Mammary epithelial cell (primary cell): ENCODE data around the gene GLOD5.

Experiments
- CTCF ChIP-seq, 2 donors: IDR thresholded peaks in 1 of 2; conservative IDR thresholded peaks in 1 of 2; 2 replicates each; pipeline ENCODE4 v1.5.1; 2011 to 2012; ENCODE audit warnings: inconsistent platforms in 2 of 2, low read length in 2 of 2, mild to moderate bottlenecking in 2 of 2, control low read depth in 1 of 2, low read depth in 1 of 2; ENCODE audit not compliant: insufficient read depth in 1 of 2; ENCODE audit errors: extremely low read depth in 1 of 2
- EZH2 ChIP-seq: IDR thresholded peaks from 2 replicates; pipeline ENCODE4 v1.6.1; 2012; ENCODE audit warnings: low read length, inconsistent platforms, borderline replicate concordance

- no peak for TF ChIP-seq CTCF (conservative IDR thresholded peaks at IDR 0.05 in 1 of 2, IDR thresholded peaks at IDR 0.05 in 1 of 2; ENCODE audit: extremely low read depth in 1 of 2, insufficient read depth in 1 of 2, low read depth in 1 of 2, low read length in 2 of 2)
- TF ChIP-seq EZH2 = no peak
Measured at GRCh38 chrX:48785186-48785539, 23.6 kb downstream of the GLOD5 start.
